Neural cell (in vitro differentiated cells): ENCODE measurements around the gene DMAP1. TPM values are rescaled to one million over a fixed set of nuclear protein-coding genes. Genes with fewer than 3 reads are reported as not detected.

Experiments used
- H2AFZ ChIP-seq: fragments of 200-600, 300-800 bp; sonication (generic), shearing (Covaris generic); 2 replicates; pipeline ENCODE4 v1.6.0; 2014; ENCODE audit warnings: low read depth, mild to moderate bottlenecking, antibody characterized with exemption, low read length, moderate library complexity
- H3F3A ChIP-seq: fragments of 200-600 bp; shearing (Covaris generic); 2 replicates; pipeline ENCODE4 v1.6.1; 2016; ENCODE audit warnings: mild to moderate bottlenecking, moderate library complexity, mixed read lengths, antibody characterized with exemption, low read length; ENCODE audit not compliant: insufficient read depth, poor library complexity, severe bottlenecking
- H3K27ac ChIP-seq: fragments of 200-600, 300-800 bp; sonication (generic), shearing (Covaris generic); 2 replicates; pipeline ENCODE4 v1.5.1; 2014; ENCODE audit warnings: mild to moderate bottlenecking, low read length, moderate library complexity
- H3K27me3 ChIP-seq: fragments of 300-800, 200-600 bp; sonication (generic), shearing (Covaris generic); 2 replicates; pipeline ENCODE4 v1.6.0; 2014; ENCODE audit warnings: mild to moderate bottlenecking, low read depth, low read length, moderate library complexity; ENCODE audit not compliant: insufficient read depth
- H3K36me3 ChIP-seq: fragments of 300-800, 200-600 bp; sonication (generic), shearing (Covaris generic); 2 replicates; pipeline ENCODE4 v1.5.1; 2014; ENCODE audit warnings: mild to moderate bottlenecking, antibody characterized with exemption, low read length, moderate library complexity; ENCODE audit not compliant: insufficient read depth
- H3K4me2 ChIP-seq: fragments of 300-800, 200-600 bp; sonication (generic), shearing (Covaris generic); 2 replicates; pipeline ENCODE4 v1.6.0; 2014; ENCODE audit warnings: mild to moderate bottlenecking, low read length
- H3K4me3 ChIP-seq: fragments of 300-800, 200-600 bp; sonication (generic), shearing (Covaris generic); 2 replicates; pipeline ENCODE4 v1.5.1; 2014; ENCODE audit warnings: mild to moderate bottlenecking, low read length, moderate library complexity
- H3K79me2 ChIP-seq: fragments of 200-600 bp; shearing (Covaris generic); replicated peaks from 2 replicates; pipeline ENCODE4 v1.6.0; 2014; ENCODE audit warnings: mild to moderate bottlenecking, low read length, moderate library complexity; ENCODE audit not compliant: insufficient read depth
- H3K9ac ChIP-seq: fragments of 300-800, 200-600 bp; sonication (generic), shearing (Covaris generic); 2 replicates; pipeline ENCODE4 v1.6.1; 2016; ENCODE audit warnings: mild to moderate bottlenecking, low read length, mixed read lengths
- H3K9me2 ChIP-seq: fragments of 200-600 bp; shearing (Covaris generic); 2 replicates; pipeline ENCODE4 v1.6.1; 2016; ENCODE audit warnings: mild to moderate bottlenecking, low read length, mixed read lengths; ENCODE audit not compliant: insufficient read depth
- H3K9me3 ChIP-seq: fragments of 200-600, 300-800 bp; sonication (generic), shearing (Covaris generic); 2 replicates; pipeline ENCODE4 v1.6.1; 2016; ENCODE audit warnings: mild to moderate bottlenecking, mixed run types, low read length, moderate library complexity, mixed read lengths
- H4K20me1 ChIP-seq: fragments of 200-600 bp; shearing (Covaris generic); 2 replicates; pipeline ENCODE4 v1.6.1; 2016; ENCODE audit warnings: mild to moderate bottlenecking, mixed run types; ENCODE audit not compliant: insufficient read depth
- CTCF ChIP-seq: fragments of 450-650 bp; IDR thresholded peaks from 2 replicates; pipeline ENCODE4 v1.5.1; 2014; ENCODE audit warnings: antibody characterized with exemption, mild to moderate bottlenecking, moderate library complexity; ENCODE audit not compliant: poor library complexity, severe bottlenecking
- EP300 ChIP-seq: fragments of 450-650 bp; conservative IDR thresholded peaks from 2 replicates; pipeline ENCODE4 v1.6.1; 2014; ENCODE audit warnings: antibody characterized with exemption, mild to moderate bottlenecking, moderate library complexity; ENCODE audit not compliant: poor library complexity, severe bottlenecking
- EZH2 ChIP-seq: fragments of 200-600, 300-800 bp; shearing (Covaris generic), sonication (generic); IDR thresholded peaks from 2 replicates; pipeline ENCODE4 v1.6.1; 2014; ENCODE audit warnings: antibody characterized with exemption, low read length, borderline replicate concordance, mild to moderate bottlenecking; ENCODE audit not compliant: insufficient read depth, poor library complexity, severe bottlenecking
- MXI1 ChIP-seq: fragments of 450-650 bp; conservative IDR thresholded peaks from 2 replicates; pipeline ENCODE4 v1.6.1; 2014; ENCODE audit warnings: antibody characterized with exemption, mild to moderate bottlenecking; ENCODE audit not compliant: poor library complexity, severe bottlenecking
- POLR2AphosphoS5 ChIP-seq: IDR thresholded peaks from 2 replicates; pipeline ENCODE4 v1.6.1; 2012
- RAD21 ChIP-seq: fragments of 450-650 bp; conservative IDR thresholded peaks from 2 replicates; pipeline ENCODE4 v1.6.1; 2014; ENCODE audit warnings: antibody characterized with exemption, mild to moderate bottlenecking, moderate library complexity
- REST ChIP-seq: IDR thresholded peaks from 2 replicates; pipeline ENCODE4 v1.6.1; 2012; ENCODE audit warnings: borderline replicate concordance
- SMC3 ChIP-seq: fragments of 450-650 bp; conservative IDR thresholded peaks from 2 replicates; pipeline ENCODE4 v1.6.1; 2014; ENCODE audit warnings: antibody characterized with exemption, mild to moderate bottlenecking, moderate library complexity; ENCODE audit not compliant: poor library complexity
- TAF1 ChIP-seq: IDR thresholded peaks from 2 replicates; pipeline ENCODE4 v1.6.1; 2012; ENCODE audit warnings: low read depth
- polyA plus RNA-seq: library from polyadenylated mRNA; depleted of rRNA; stranded (reverse); fragments of >200 nt; gene quantifications from 2 replicates; pipeline ENCODE4 v1.2.3, GENCODE V29; 2014

DMAP1 gene
- polyA plus RNA-seq, 1 donor from 2014 or later = 55.6 TPM

DNA sequence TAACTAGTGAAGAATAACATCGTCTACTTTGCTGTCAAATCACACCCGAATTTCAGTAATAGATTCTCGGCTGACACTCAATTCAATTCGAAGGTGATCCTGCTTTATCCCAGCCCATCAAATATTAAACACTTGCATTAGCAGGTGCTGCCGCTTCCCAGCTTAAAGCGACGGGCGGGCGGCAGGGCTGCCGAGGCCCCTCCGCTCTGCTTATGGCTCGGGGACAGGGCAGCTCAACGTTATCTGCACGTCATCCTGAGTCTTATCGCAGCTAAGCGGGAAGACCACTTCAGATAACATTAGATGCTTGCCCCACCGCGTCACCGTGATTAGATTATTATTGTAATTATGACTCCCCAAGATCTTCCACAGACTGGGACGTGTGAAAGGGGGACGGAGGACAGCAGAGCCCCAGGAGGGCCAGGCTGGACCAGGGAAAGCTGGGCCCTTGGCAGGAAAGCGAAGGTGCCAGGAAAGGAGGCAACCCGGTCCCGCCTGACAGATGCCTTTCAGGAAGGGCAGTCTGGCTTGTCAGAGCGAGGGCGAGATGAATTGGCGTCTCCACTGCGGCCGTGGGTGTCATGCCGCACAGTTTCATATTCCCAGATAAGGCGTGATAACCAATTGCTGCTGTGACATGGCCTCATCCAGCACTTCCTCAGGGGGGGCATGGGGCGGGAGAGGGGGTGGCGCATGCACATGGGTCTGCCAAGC is 37.0 kb downstream of the DMAP1 start:
- Histone ChIP-seq H3F3A (no peaks in the 10 kb centered on the region), H3K36me3 (no peaks in the 10 kb centered on the region), H3K79me2 (no peaks in the 10 kb centered on the region), H2AFZ (no peak overlapping the region), H3K9me3 (no peaks in the 10 kb centered on the region), H3K4me3 (no peak overlapping the region), H3K4me2 (no peak overlapping the region), H3K9me2 (no peaks in the 10 kb centered on the region), H4K20me1 (no peaks in the 10 kb centered on the region), H3K27me3 (no peaks in the 10 kb centered on the region), H3K9ac (peak overlapping the region; percentile 12), H3K27ac (no peak overlapping the region)
- TF ChIP-seq REST = no peak
- no peak for TF ChIP-seq TAF1
- TF ChIP-seq MXI1 = no peak

GRCh38 chr1:44251486-44251885 is 38.2 kb downstream of the DMAP1 start:
- Histone ChIP-seq H3K4me2 (no peak overlapping the region), H3K79me2 (no peaks in the 10 kb centered on the region), H3K4me3 (no peak overlapping the region), H4K20me1 (no peaks in the 10 kb centered on the region), H3K27me3 (no peaks in the 10 kb centered on the region), H2AFZ (no peak overlapping the region), H3K9ac (peak overlapping the region; percentile 34), H3F3A (no peaks in the 10 kb centered on the region), H3K27ac (peak overlapping the region; percentile 78), H3K36me3 (no peaks in the 10 kb centered on the region), H3K9me2 (no peaks in the 10 kb centered on the region), H3K9me3 (no peaks in the 10 kb centered on the region)
- TF ChIP-seq SMC3 (no peak), RAD21 (no peak), EP300 (no peak), REST (no peak), MXI1 (no peak), EZH2 (no peak), CTCF (no peak), POLR2AphosphoS5 (no peak), TAF1 (no peak)
